GM18873 (cell line): ENCODE data around the gene TOX2.

Experiments
- ATAC-seq: cut with Tn5 transposase; IDR thresholded peaks from one replicate; pipeline ENCODE4 v1.9.1; 2021; ENCODE audit warnings: mild to moderate bottlenecking, moderate library complexity, moderate number of reproducible peaks; ENCODE audit not compliant: unreplicated experiment, low FRiP score

Gene TOX2

GRCh38 chr20:44087051-44087856 lies 172.6 kb downstream of the TOX2 start:
- no peak for ATAC-seq

DNA sequence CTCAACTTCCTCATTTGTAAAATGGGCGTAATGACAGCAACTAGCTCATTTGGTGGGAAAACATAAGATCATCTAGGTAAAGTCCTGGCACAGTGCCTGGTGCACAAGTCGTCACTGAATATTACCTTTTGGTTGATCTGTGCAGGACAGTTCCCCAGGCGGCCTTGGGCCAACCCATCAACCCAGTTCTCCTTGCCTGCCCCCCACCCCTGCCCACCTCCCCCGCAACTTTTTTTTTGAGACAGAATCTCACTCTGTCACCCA lies 173.1 kb downstream of the TOX2 start:
- ATAC-seq = no peak

- ATAC-seq = no peak
These were observed 175.5 kb downstream of the TOX2 start for GRCh38 chr20:44089987-44090674.

DNA sequence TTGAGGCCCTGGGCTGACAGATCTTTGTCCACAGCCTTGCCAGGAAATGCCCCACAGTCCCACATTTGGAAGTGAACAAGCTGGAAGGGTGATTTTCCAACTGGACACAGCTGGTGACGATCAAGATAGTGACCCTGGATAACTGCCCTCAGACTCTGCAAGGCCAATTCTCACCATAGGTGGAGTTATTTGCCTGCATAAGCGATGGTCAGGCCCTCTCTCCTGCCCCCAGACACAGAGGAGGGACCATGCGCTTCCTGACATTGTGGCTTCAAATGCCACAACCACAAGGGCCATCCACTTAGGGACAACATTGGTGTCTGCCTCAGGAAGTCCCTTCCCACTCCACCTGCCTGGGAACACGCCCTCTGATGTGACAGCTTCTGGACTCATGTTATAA lies 176.4 kb downstream of the TOX2 start:
- ATAC-seq = no peak

- no peak for ATAC-seq
These were observed 178.0 kb downstream of the TOX2 start for GRCh38 chr20:44092551-44093248.

GRCh38 chr20:44093249-44093582 lies 178.6 kb downstream of the TOX2 start:
- ATAC-seq = no peak

GRCh38 chr20:44095831-44096230 lies 181.2 kb downstream of the TOX2 start:
- no peak for ATAC-seq

- ATAC-seq = no peak
These were observed 183.0 kb downstream of the TOX2 start for GRCh38 chr20:44097521-44098255.

DNA sequence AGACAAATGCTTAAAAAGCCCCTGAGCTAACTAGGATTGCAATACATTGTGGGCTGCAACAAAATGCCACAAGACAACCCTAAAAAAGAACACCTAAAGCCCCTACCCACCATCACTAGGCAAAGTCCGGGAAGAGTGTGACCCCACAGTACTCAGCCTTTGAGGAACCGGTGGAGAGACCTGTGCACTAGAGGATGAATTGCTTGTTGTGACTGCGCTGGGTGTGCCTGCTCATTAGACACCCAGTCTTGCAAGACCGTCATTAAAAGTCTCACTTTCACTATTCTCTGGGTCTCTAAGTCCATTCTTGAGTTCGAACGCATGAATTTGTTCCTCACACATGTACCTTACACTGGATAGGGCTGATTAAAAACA lies 183.6 kb downstream of the TOX2 start:
- no peak for ATAC-seq

- no peak for ATAC-seq
These were observed 184.0 kb downstream of the TOX2 start for GRCh38 chr20:44098657-44099056.

DNA sequence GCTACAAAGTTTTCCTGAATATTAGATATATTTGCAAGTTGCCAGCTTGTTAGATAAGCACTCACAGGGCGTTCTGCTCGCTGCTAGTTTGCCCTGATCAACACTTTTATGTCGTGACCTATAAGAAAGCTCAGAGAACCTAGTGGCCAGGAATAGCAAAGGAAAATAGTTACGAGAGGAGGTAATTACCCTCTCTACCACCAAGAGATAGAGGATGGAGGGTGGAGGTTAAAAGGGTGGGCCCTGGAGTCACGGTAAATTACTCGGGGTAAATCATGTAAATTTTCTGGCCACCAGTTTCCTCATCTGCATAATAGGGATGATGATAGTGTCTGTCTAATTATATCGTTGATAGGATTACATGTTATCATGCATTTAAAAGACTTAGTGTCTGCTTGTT lies 185.2 kb downstream of the TOX2 start:
- ATAC-seq = no peak

GRCh38 chr20:44102582-44102981 lies 187.9 kb downstream of the TOX2 start:
- ATAC-seq = no peak

DNA sequence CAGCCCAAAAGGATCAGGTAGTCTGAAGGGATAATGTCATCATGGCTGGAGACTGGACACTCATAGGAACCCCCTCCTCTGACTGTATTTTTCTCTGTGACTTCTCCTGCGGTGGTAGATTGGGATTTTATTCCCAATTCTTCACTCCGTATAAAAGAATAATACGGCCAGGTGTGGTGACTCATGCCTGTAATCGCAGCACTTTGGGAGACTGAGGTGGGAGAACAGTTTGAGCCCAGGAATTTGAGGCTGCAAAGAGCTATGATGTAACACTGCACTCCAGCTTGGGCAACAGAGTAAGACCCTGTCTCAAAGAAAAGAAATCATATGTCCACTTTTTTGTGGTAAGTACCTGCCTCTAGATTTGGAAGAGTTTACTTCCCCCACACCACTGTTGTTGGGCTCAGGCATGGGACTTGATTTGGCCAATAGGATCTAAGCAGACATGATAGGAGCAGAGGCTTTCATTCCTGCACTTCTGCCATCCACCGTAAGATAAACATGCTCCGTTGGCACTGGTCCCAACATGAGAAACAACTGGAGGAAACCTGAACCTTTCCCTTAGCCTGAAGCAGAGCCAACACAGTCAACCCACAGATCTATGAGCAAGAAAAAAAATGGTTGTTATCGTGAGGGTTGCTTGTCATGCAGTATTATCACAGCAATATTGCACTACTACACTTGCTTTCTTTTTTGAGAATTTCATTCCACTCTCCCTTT lies 190.3 kb downstream of the TOX2 start:
- ATAC-seq = no peak

DNA sequence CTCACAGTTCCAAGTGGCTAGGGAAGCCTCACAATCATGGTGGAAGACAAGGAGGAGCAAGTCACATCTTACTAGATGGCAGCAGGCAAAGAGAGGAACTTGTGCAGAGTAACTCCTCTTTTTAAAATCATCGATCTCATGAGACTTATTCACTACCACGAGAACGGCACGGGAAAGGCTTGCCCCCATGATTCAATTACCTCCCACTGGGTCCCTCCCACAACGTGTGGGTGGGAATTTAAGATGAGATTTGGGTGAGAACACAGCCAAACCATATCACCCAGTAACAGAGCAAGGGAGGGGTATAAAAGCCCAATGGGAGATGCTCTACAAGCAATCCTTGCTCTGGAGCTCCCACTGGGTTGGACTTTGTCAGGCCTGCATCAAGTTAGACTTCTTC lies 192.0 kb downstream of the TOX2 start:
- ATAC-seq = no peak

DNA sequence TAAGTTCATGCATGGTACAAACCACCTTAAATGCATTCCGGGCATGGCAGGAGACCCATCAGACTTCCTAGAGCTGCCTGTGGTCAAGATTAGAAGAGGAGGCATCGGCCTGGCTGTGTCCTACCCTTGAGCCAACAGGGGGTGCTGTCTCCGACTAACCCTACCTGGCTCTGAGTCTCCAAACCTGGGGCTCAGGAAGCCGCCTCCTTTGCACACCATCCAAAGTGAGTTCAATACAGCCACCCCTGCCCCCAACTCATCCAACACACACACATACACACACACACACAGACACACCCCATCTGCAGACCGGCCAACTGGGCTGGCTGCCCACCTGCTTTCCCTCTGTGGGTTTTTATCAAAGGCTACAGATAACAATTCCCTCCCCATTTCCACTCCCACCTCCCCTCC lies 195.3 kb downstream of the TOX2 start:
- ATAC-seq = no peak

GRCh38 chr20:44110816-44111568 lies 196.3 kb downstream of the TOX2 start:
- no peak for ATAC-seq

- ATAC-seq = no peak
These were observed 197.2 kb downstream of the TOX2 start for GRCh38 chr20:44111712-44112335.

- no peak for ATAC-seq
These were observed 197.8 kb downstream of the TOX2 start for GRCh38 chr20:44112456-44112855.

- no peak for ATAC-seq
These were observed 198.4 kb downstream of the TOX2 start for GRCh38 chr20:44112889-44113617.
